HUES64 (cell line): ENCODE data around the gene TBC1D2B.
"Not testable (repeated sequence)": the region's sequence is repeated elsewhere in the genome, so short reads cannot be mapped to it uniquely, and the experiment has no call there.

ENCODE experiments used
- H3K27ac ChIP-seq: 2 replicates; pipeline ENCODE4 v1.7.0; 2013; ENCODE audit warnings: low read depth, low read length, inconsistent platforms
- H3K27me3 ChIP-seq: 2 replicates; pipeline ENCODE4 v1.6.1; 2013; ENCODE audit warnings: mild to moderate bottlenecking, low read length; ENCODE audit not compliant: insufficient read depth
- H3K36me3 ChIP-seq: 2 replicates; pipeline ENCODE4 v1.6.1; 2013; ENCODE audit warnings: mild to moderate bottlenecking, low read length; ENCODE audit not compliant: insufficient read depth
- H3K4me1 ChIP-seq: 2 replicates; pipeline ENCODE4 v1.6.1; 2013; ENCODE audit warnings: mild to moderate bottlenecking, low read length, moderate library complexity; ENCODE audit not compliant: insufficient read depth
- H3K4me3 ChIP-seq: 2 replicates; pipeline ENCODE4 v1.5.1; 2013; ENCODE audit warnings: mild to moderate bottlenecking, low read length, moderate library complexity
- H3K9ac ChIP-seq: 2 replicates; pipeline ENCODE4 v1.6.1; 2013; ENCODE audit warnings: mild to moderate bottlenecking, low read depth, low read length
- H3K9me3 ChIP-seq: 2 replicates; pipeline ENCODE4 v1.6.1; 2013; ENCODE audit warnings: low read depth, low read length; ENCODE audit not compliant: insufficient read depth
- WGBS: fragments of 150-250, 120-280 bp; methylation state at CpG from one replicate; pipeline ENCODE4 v1.1.7; 2013; ENCODE audit warnings: missing lambda C conversion rate; 5-methylcytosine and 5-hydroxymethylcytosine counted together

TBC1D2B gene

GRCh38 chr15:77966540-77967234, 110.8 kb downstream of the TBC1D2B start:
- Histone ChIP-seq H3K4me3 (no peak overlapping the region), H3K4me1 (no peaks in the 10 kb centered on the region), H3K36me3 (no peaks in the 10 kb centered on the region), H3K9ac (no peak overlapping the region), H3K27me3 (no peaks in the 10 kb centered on the region), H3K9me3 (no peaks in the 10 kb centered on the region), H3K27ac (no peak overlapping the region)
- WGBS = 13% methylated on average over 3 of the region's 4 CpGs

GRCh38 chr15:77964193-77964592, 113.3 kb downstream of the TBC1D2B start:
- Histone ChIP-seq H3K9me3 (no peaks in the 10 kb centered on the region), H3K4me1 (no peaks in the 10 kb centered on the region), H3K27ac (no peak overlapping the region), H3K9ac (no peak overlapping the region), H3K4me3 (no peak overlapping the region), H3K36me3 (no peaks in the 10 kb centered on the region), H3K27me3 (peaks cover under 1% of the 10 kb centered on the region)
- 100% methylated on average over 1 of the region's 1 CpG for WGBS

- H3K27me3 ChIP-seq = peaks cover 6% of the 10 kb centered on the region
- no peaks in the 10 kb centered on the region for H3K4me1 ChIP-seq
- no peak overlapping the region for H3K4me3 ChIP-seq
- no peaks in the 10 kb centered on the region for H3K9me3 ChIP-seq
- WGBS = 12% methylated on average over 17 of the region's 17 CpGs
- no peak overlapping the region for H3K9ac ChIP-seq
- no peaks in the 10 kb centered on the region for H3K36me3 ChIP-seq
- H3K27ac ChIP-seq = no peak overlapping the region
These were observed 118.1 kb downstream of the TBC1D2B start for GRCh38 chr15:77959432-77959879.

GRCh38 chr15:77958716-77959431, 118.6 kb downstream of the TBC1D2B start:
- not testable (repeated sequence) for H3K9me3 ChIP-seq, H3K27ac ChIP-seq, H3K4me1 ChIP-seq, H3K9ac ChIP-seq, H3K4me3 ChIP-seq, H3K27me3 ChIP-seq, H3K36me3 ChIP-seq
- WGBS = 76% methylated on average over 7 of the region's 7 CpGs

- not testable (repeated sequence) for H3K4me1 ChIP-seq, H3K27ac ChIP-seq, H3K27me3 ChIP-seq, H3K9ac ChIP-seq, H3K4me3 ChIP-seq, H3K36me3 ChIP-seq, H3K9me3 ChIP-seq
- WGBS = 91% methylated on average over 1 of the region's 2 CpGs
These were observed 119.5 kb downstream of the TBC1D2B start for GRCh38 chr15:77958021-77958420.

- H3K9me3 ChIP-seq, H3K4me3 ChIP-seq, H3K4me1 ChIP-seq, H3K27me3 ChIP-seq, H3K27ac ChIP-seq, H3K9ac ChIP-seq, H3K36me3 ChIP-seq: not testable (repeated sequence)
- WGBS = 50% methylated on average over 2 of the region's 5 CpGs
These were observed 123.6 kb downstream of the TBC1D2B start for GRCh38 chr15:77953926-77954325.

- not testable (repeated sequence) for H3K4me3 ChIP-seq, H3K9me3 ChIP-seq
- 95% methylated on average over 3 of the region's 5 CpGs for WGBS
These were observed 124.5 kb downstream of the TBC1D2B start for GRCh38 chr15:77952928-77953446.

GRCh38 chr15:77951105-77951786, 126.3 kb downstream of the TBC1D2B start:
- H3K4me3 ChIP-seq, H3K9ac ChIP-seq, H3K27ac ChIP-seq, H3K4me1 ChIP-seq, H3K36me3 ChIP-seq, H3K9me3 ChIP-seq, H3K27me3 ChIP-seq: not testable (repeated sequence)
- WGBS = 95% methylated on average over 4 of the region's 5 CpGs

More at GRCh38 chr15:77952928-77953446, 124.5 kb downstream of the TBC1D2B start:
- H3K27ac ChIP-seq, H3K9ac ChIP-seq, H3K36me3 ChIP-seq, H3K27me3 ChIP-seq, H3K4me1 ChIP-seq: not testable (repeated sequence)

GRCh38 chr15:77950470-77950869, 127.0 kb downstream of the TBC1D2B start:
- H3K27ac ChIP-seq, H3K9ac ChIP-seq, H3K4me3 ChIP-seq, H3K27me3 ChIP-seq, H3K9me3 ChIP-seq, H3K4me1 ChIP-seq, H3K36me3 ChIP-seq: not testable (repeated sequence)
- WGBS = 91% methylated on average over 1 of the region's 2 CpGs

- no peak overlapping the region for H3K27ac ChIP-seq
- WGBS = 94% methylated on average over 2 of the region's 2 CpGs
These were observed 131.9 kb downstream of the TBC1D2B start for GRCh38 chr15:77945566-77945965.

More at GRCh38 chr15:77945566-77945965, 131.9 kb downstream of the TBC1D2B start:
- H3K36me3 ChIP-seq = no peaks in the 10 kb centered on the region
- H3K4me1 ChIP-seq = peaks cover 12% of the 10 kb centered on the region; the same call in 1 of the 2 replicates
- H3K27me3 ChIP-seq = peaks cover 5% of the 10 kb centered on the region
- H3K9me3 ChIP-seq = no peaks in the 10 kb centered on the region
- H3K4me3 ChIP-seq = no peak overlapping the region
- no peak overlapping the region for H3K9ac ChIP-seq
